ENCODE data around the gene ZNF689.
A peak's percentile ranks its signal among the peaks of the same experiment; 100 is the strongest.
"Not testable (repeated sequence)": the region's sequence is repeated elsewhere in the genome, so short reads cannot be mapped to it uniquely, and the experiment has no call there.

The ZNF689 gene

GRCh38 chr16:30600929-30601328 is 9.3 kb downstream of the ZNF689 start:
- H3K27me3 ChIP-seq (ENCODE audit: control insufficient read depth, insufficient read depth, low read length, poor library complexity, severe bottlenecking) = no peaks in the 10 kb centered on the region
- no peaks in the 10 kb centered on the region for H3K4me1 ChIP-seq (ENCODE audit: control insufficient read depth, insufficient read depth, low read length)
- no peak overlapping the region for H3K4me3 ChIP-seq (ENCODE audit: insufficient read depth, low read depth, low read length)
- H3K36me3 ChIP-seq (ENCODE audit: control insufficient read depth, insufficient read depth, low read length) = peaks cover 21% of the 10 kb centered on the region
- no peaks in the 10 kb centered on the region for H3K9me3 ChIP-seq (ENCODE audit: control insufficient read depth, low read length)
- 94 to 96% methylated on average over 2 of the region's 2 CpGs for WGBS, 2 experiments
- no peak overlapping the region for H3K27ac ChIP-seq (ENCODE audit: insufficient read depth, low read depth, low read length, poor library complexity, severe bottlenecking)

- Histone ChIP-seq H3K4me1 (ENCODE audit: control insufficient read depth, insufficient read depth, low read length) (no peaks in the 10 kb centered on the region), H3K27me3 (ENCODE audit: control insufficient read depth, insufficient read depth, low read length, poor library complexity, severe bottlenecking) (no peaks in the 10 kb centered on the region), H3K9me3 (ENCODE audit: control insufficient read depth, low read length) (no peaks in the 10 kb centered on the region), H3K4me3 (ENCODE audit: insufficient read depth, low read depth, low read length) (no peak overlapping the region), H3K36me3 (ENCODE audit: control insufficient read depth, insufficient read depth, low read length) (peaks cover 21% of the 10 kb centered on the region), H3K27ac (ENCODE audit: insufficient read depth, low read depth, low read length, poor library complexity, severe bottlenecking) (no peak overlapping the region)
- WGBS, 2 experiments = 95% methylated on average over 3 of the region's 3 CpGs
Observed at GRCh38 chr16:30600215-30600614, 10.0 kb downstream of the ZNF689 start.

GRCh38 chr16:30592871-30593270 is 17.3 kb downstream of the ZNF689 start:
- Histone ChIP-seq H3K27ac (ENCODE audit: insufficient read depth, low read depth, low read length, poor library complexity, severe bottlenecking) (no peak overlapping the region), H3K36me3 (ENCODE audit: control insufficient read depth, insufficient read depth, low read length) (peaks cover 5% of the 10 kb centered on the region), H3K4me1 (ENCODE audit: control insufficient read depth, insufficient read depth, low read length) (no peaks in the 10 kb centered on the region), H3K27me3 (ENCODE audit: control insufficient read depth, insufficient read depth, low read length, poor library complexity, severe bottlenecking) (no peaks in the 10 kb centered on the region), H3K4me3 (ENCODE audit: insufficient read depth, low read depth, low read length) (no peak overlapping the region), H3K9me3 (ENCODE audit: control insufficient read depth, low read length) (no peaks in the 10 kb centered on the region)
- WGBS, 2 experiments = 84 to 87% methylated on average over 4 of the region's 4 CpGs

DNA sequence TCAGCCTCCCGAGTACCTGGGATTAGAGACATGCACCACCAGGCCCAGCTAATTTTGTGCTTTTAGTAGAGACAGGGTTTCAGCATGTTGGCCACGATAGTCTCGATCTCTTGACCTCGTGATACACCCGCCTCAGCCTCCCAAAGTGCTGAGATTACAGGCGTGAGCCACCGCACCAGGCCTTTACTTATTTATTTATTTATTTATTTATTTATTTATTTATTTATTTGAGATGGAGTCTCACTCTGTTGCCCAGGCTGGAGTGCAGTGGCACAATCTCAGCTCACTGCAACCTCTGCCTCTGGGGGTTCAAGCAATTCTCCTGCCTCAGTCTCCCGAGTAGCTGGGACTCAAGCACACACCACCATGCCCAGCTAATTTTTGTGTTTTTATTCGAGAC is 19.3 kb downstream of the ZNF689 start:
- not testable (repeated sequence) for H3K27ac ChIP-seq (ENCODE audit: insufficient read depth, low read depth, low read length, poor library complexity, severe bottlenecking); H3K4me3 ChIP-seq (ENCODE audit: insufficient read depth, low read depth, low read length); H3K9me3 ChIP-seq (ENCODE audit: control insufficient read depth, low read length); H3K27me3 ChIP-seq (ENCODE audit: control insufficient read depth, insufficient read depth, low read length, poor library complexity, severe bottlenecking); H3K4me1 ChIP-seq (ENCODE audit: control insufficient read depth, insufficient read depth, low read length); H3K36me3 ChIP-seq (ENCODE audit: control insufficient read depth, insufficient read depth, low read length)
- WGBS, 2 experiments = 95 to 97% methylated on average over 7 to 8 of the region's 9 CpGs

GRCh38 chr16:30589582-30589981 is 20.6 kb downstream of the ZNF689 start:
- not testable (repeated sequence) for H3K27ac ChIP-seq (ENCODE audit: insufficient read depth, low read depth, low read length, poor library complexity, severe bottlenecking); H3K36me3 ChIP-seq (ENCODE audit: control insufficient read depth, insufficient read depth, low read length); H3K27me3 ChIP-seq (ENCODE audit: control insufficient read depth, insufficient read depth, low read length, poor library complexity, severe bottlenecking); H3K4me3 ChIP-seq (ENCODE audit: insufficient read depth, low read depth, low read length); H3K9me3 ChIP-seq (ENCODE audit: control insufficient read depth, low read length); H3K4me1 ChIP-seq (ENCODE audit: control insufficient read depth, insufficient read depth, low read length)
- 91 to 98% methylated on average over 2 of the region's 2 CpGs for WGBS, 2 experiments

GRCh38 chr16:30588651-30589050 is 21.5 kb downstream of the ZNF689 start:
- H3K4me1 ChIP-seq (ENCODE audit: control insufficient read depth, insufficient read depth, low read length) = no peaks in the 10 kb centered on the region
- no peaks in the 10 kb centered on the region for H3K27me3 ChIP-seq (ENCODE audit: control insufficient read depth, insufficient read depth, low read length, poor library complexity, severe bottlenecking)
- no peak overlapping the region for H3K4me3 ChIP-seq (ENCODE audit: insufficient read depth, low read depth, low read length)
- peaks cover 5% of the 10 kb centered on the region for H3K36me3 ChIP-seq (ENCODE audit: control insufficient read depth, insufficient read depth, low read length)
- H3K27ac ChIP-seq (ENCODE audit: insufficient read depth, low read depth, low read length, poor library complexity, severe bottlenecking) = no peak overlapping the region
- H3K9me3 ChIP-seq (ENCODE audit: control insufficient read depth, low read length) = no peaks in the 10 kb centered on the region
- 91 to 98% methylated on average over 2 of the region's 2 CpGs for WGBS, 2 experiments

DNA sequence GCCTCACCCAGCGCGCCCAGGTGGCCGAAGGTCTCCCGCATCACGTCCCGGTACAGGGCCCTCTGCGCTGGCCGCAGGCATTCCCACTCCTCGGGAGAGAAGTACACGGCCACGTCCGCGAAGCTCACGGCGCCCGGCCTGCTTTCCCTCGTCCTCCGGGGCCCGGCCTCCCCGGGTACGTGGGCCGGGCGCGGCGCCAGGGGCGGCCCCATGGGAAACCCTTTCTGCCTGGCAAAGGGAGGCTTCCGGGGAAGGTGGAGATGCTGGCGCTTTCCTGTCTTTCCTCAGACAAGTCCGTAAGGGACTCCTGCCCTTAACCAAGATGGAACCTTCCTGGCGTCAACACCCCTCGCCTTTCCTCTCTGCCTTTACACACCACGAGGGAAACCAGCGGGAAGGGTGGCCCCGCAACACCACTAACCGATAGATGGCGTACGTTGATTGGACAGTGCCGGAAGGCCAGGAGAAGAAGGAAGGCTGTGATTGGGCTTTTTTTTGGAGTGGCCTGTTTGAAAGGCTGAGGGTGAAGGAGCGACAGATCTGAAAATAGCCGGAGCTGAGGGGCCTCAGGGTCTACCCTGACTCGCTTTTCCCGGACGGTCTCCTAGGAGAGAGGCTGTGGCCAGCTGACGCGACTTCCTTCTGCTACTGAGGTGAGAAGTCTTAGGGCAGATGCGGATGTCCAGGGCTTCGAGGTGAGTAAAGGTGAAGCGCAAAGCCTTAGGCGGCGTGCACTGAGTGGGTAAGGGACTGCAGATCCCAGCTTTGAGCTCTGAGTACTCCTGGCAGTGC is 24.6 kb downstream of the ZNF689 start, which contains the start of gene ZNF785:
Gene ZNF785, minus strand, starts transcription at position 298 of the 792 bp plus-strand sequence. Its CDS starts 86 bp downstream, at position 212.
- WGBS, 2 experiments = 6 to 8% methylated on average over 50 of the region's 50 CpGs
- peaks cover 12% of the 10 kb centered on the region for H3K36me3 ChIP-seq (ENCODE audit: control insufficient read depth, insufficient read depth, low read length)
- no peaks in the 10 kb centered on the region for H3K9me3 ChIP-seq (ENCODE audit: control insufficient read depth, low read length)
- no peaks in the 10 kb centered on the region for H3K27me3 ChIP-seq (ENCODE audit: control insufficient read depth, insufficient read depth, low read length, poor library complexity, severe bottlenecking)
- H3K27ac ChIP-seq (ENCODE audit: insufficient read depth, low read depth, low read length, poor library complexity, severe bottlenecking) = no peak within 1 kb of the TSS
- peak within 1 kb of the TSS; percentile 75 for H3K4me3 ChIP-seq (ENCODE audit: insufficient read depth, low read depth, low read length)
- no peaks in the 10 kb centered on the region for H3K4me1 ChIP-seq (ENCODE audit: control insufficient read depth, insufficient read depth, low read length)

- Histone ChIP-seq H3K36me3 (ENCODE audit: control insufficient read depth, insufficient read depth, low read length) (peaks cover 12% of the 10 kb centered on the region), H3K27ac (ENCODE audit: insufficient read depth, low read depth, low read length, poor library complexity, severe bottlenecking) (no peak overlapping the region), H3K9me3 (ENCODE audit: control insufficient read depth, low read length) (no peaks in the 10 kb centered on the region), H3K4me3 (ENCODE audit: insufficient read depth, low read depth, low read length) (peak overlapping the region; percentile 75), H3K27me3 (ENCODE audit: control insufficient read depth, insufficient read depth, low read length, poor library complexity, severe bottlenecking) (no peaks in the 10 kb centered on the region), H3K4me1 (ENCODE audit: control insufficient read depth, insufficient read depth, low read length) (no peaks in the 10 kb centered on the region)
- 2 to 3% methylated on average over 23 of the region's 23 CpGs for WGBS, 2 experiments
Observed at GRCh38 chr16:30585022-30585399, 25.2 kb downstream of the ZNF689 start.

DNA sequence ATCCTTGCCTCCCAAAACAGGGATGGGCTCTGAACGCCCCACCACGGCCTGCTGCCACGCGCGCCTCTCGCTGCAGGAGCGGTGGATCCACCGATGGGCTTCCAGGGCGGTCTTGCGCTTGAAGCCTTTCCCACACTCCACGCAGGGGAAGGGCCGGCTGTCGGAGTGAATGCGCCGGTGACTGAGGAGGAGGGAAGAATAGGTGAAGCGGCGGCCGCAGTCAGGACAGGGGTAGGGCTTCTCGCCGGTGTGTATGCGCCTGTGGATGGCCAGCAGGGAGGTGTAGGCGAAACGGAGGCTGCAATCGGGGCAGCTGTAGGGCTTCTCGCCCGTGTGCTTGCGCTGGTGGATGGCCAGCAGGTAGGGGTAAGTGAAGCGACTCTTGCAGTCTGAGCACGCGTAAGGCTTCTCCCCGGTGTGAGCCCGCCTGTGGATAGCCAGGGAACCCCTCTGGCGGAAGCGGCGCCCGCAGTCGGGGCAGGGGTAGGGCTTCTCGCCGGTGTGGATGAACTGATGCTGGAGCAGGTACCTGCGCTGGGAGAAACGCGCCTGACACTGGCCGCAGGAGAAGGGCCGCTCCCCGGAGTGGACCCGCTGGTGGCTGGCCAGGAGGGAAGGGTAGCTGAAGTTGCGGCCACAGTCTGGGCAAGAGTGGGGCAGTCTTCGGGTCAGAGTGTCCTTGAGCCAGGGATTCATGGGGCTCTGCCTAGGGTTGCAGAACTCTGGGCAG is 27.4 kb downstream of the ZNF689 start:
- Histone ChIP-seq H3K4me3 (ENCODE audit: insufficient read depth, low read depth, low read length) (no peak overlapping the region), H3K9me3 (ENCODE audit: control insufficient read depth, low read length) (no peaks in the 10 kb centered on the region), H3K36me3 (ENCODE audit: control insufficient read depth, insufficient read depth, low read length) (peaks cover 11% of the 10 kb centered on the region), H3K27ac (ENCODE audit: insufficient read depth, low read depth, low read length, poor library complexity, severe bottlenecking) (no peak overlapping the region), H3K27me3 (ENCODE audit: control insufficient read depth, insufficient read depth, low read length, poor library complexity, severe bottlenecking) (no peaks in the 10 kb centered on the region), H3K4me1 (ENCODE audit: control insufficient read depth, insufficient read depth, low read length) (no peaks in the 10 kb centered on the region)
- WGBS, 2 experiments = 95 to 96% methylated on average over 48 of the region's 48 CpGs

- Histone ChIP-seq H3K4me3 (ENCODE audit: insufficient read depth, low read depth, low read length) (no peak overlapping the region), H3K36me3 (ENCODE audit: control insufficient read depth, insufficient read depth, low read length) (peaks cover 11% of the 10 kb centered on the region), H3K27me3 (ENCODE audit: control insufficient read depth, insufficient read depth, low read length, poor library complexity, severe bottlenecking) (no peaks in the 10 kb centered on the region), H3K4me1 (ENCODE audit: control insufficient read depth, insufficient read depth, low read length) (no peaks in the 10 kb centered on the region), H3K27ac (ENCODE audit: insufficient read depth, low read depth, low read length, poor library complexity, severe bottlenecking) (no peak overlapping the region), H3K9me3 (ENCODE audit: control insufficient read depth, low read length) (no peaks in the 10 kb centered on the region)
- WGBS, 2 experiments = 93 to 96% methylated on average over 6 to 7 of the region's 7 CpGs
Observed at GRCh38 chr16:30581457-30581856, 28.7 kb downstream of the ZNF689 start.

All from ectodermal cell (in vitro differentiated cells).